A673 (cell line): ENCODE results near the gene PSTPIP2. TPM values are rescaled to one million over a fixed set of nuclear protein-coding genes. Genes with fewer than 3 reads are reported as not detected.
"Not testable (repeated sequence)": the region's sequence is repeated elsewhere in the genome, so short reads cannot be mapped to it uniquely, and the experiment has no call there.

Experiments used
- BruUV-seq: library from RNA; stranded (reverse); fragments of 400-500 nt; replicated peaks from 2 replicates; lab custom pipeline; 2021; lab: Mats Ljungman, UMichigan
- CTCF ChIA-PET: fragments of 300-600 bp; sonication (Branson Sonifier 250); formaldehyde crosslinking; loops from one replicate; lab custom pipeline; 2022; ENCODE audit warnings: antibody characterized with exemption; lab: Charles Lee
- POLR2A ChIA-PET: fragments of 300-600 bp; sonication (Branson Sonifier 250); formaldehyde crosslinking; loops from one replicate; lab custom pipeline; 2022; ENCODE audit warnings: antibody characterized with exemption; ENCODE audit not compliant: low non-redundant PET; lab: Charles Lee
- DNase-seq: peaks from one replicate; pipeline ENCODE4 v3.0.0-alpha.2; 2015; ENCODE audit warnings: low spot score
- H3K27ac ChIP-seq: fragments of 200-600 bp; sonication (generic); 2 replicates; pipeline ENCODE4 v1.5.1; 2016; ENCODE audit warnings: mixed run types, low read depth, mild to moderate bottlenecking, mixed read lengths, antibody characterized with exemption, low read length; ENCODE audit not compliant: poor library complexity, severe bottlenecking
- H3K27me3 ChIP-seq: fragments of 200-600 bp; sonication (generic); replicated peaks from 2 replicates; pipeline ENCODE4 v1.6.1; 2017; ENCODE audit warnings: mixed run types, low read depth, mild to moderate bottlenecking, mixed read lengths, antibody characterized with exemption, low read length; ENCODE audit not compliant: insufficient read depth, poor library complexity
- H3K36me3 ChIP-seq: fragments of 200-600 bp; sonication (generic); 2 replicates; pipeline ENCODE4 v1.6.1; 2016; ENCODE audit warnings: mixed run types, mild to moderate bottlenecking, mixed read lengths, antibody characterized with exemption, low read length; ENCODE audit not compliant: insufficient read depth, poor library complexity, severe bottlenecking
- H3K4me1 ChIP-seq: fragments of 200-600 bp; sonication (generic); 2 replicates; pipeline ENCODE4 v1.6.1; 2017; ENCODE audit warnings: mixed run types, mild to moderate bottlenecking, mixed read lengths, antibody characterized with exemption, low read length; ENCODE audit not compliant: insufficient read depth, poor library complexity, severe bottlenecking
- H3K4me3 ChIP-seq: fragments of 200-600 bp; sonication (generic); 2 replicates; pipeline ENCODE4 v1.5.1; 2016; ENCODE audit warnings: low read depth, mixed run types, mild to moderate bottlenecking, mixed read lengths, low read length; ENCODE audit not compliant: poor library complexity, severe bottlenecking
- H3K9me3 ChIP-seq: fragments of 200-600 bp; sonication (generic); 2 replicates; pipeline ENCODE4 v1.6.1; 2016; ENCODE audit warnings: mixed run types, low read depth, mild to moderate bottlenecking, mixed read lengths, antibody characterized with exemption, low read length; ENCODE audit not compliant: poor library complexity, severe bottlenecking
- CTCF ChIP-seq: fragments of 300-800, 200-600 bp; sonication (generic); conservative IDR thresholded peaks from 2 replicates; pipeline ENCODE4 v1.5.1; 2017; ENCODE audit warnings: low read depth, mild to moderate bottlenecking, antibody characterized with exemption, low read length, moderate library complexity, mixed read lengths
- EZH2 ChIP-seq: fragments of 200-600 bp; sonication (generic); IDR thresholded peaks from 2 replicates; pipeline ENCODE4 v1.6.1; 2017; ENCODE audit warnings: borderline replicate concordance, low read depth, mild to moderate bottlenecking, mixed read lengths, antibody characterized with exemption, low read length; ENCODE audit not compliant: poor library complexity, severe bottlenecking
- intact Hi-C: fragments of 100-400 bp; cut with micrococcal nuclease; formaldehyde crosslinking; loops from one replicate; pipeline ENCODE4 v1.10.0; 2022; ENCODE audit not compliant: unreplicated experiment
- total RNA-seq: library from RNA; stranded (reverse); gene quantifications from 2 replicates; pipeline ENCODE4 v1.2.3, GENCODE V29; 2021

Gene PSTPIP2
- total RNA-seq, 1 experiment from 2014 or later: 5.7 TPM

- no peaks in the 10 kb centered on the region for H3K27me3 ChIP-seq
- TF ChIP-seq CTCF (no peak), EZH2 (no peak)
- no peaks in the 10 kb centered on the region for H3K36me3 ChIP-seq
- H3K4me3 ChIP-seq: no peak overlapping the region
- no peak overlapping the region for H3K27ac ChIP-seq
- intact Hi-C loops: no loop called here
- no peaks in the 10 kb centered on the region for H3K9me3 ChIP-seq
- DNase-seq: no peak
- H3K4me1 ChIP-seq: no peaks in the 10 kb centered on the region
- ChIA-PET POLR2A (no interaction called here), CTCF (no interaction called here)
- no TSS peak for BruUV-seq
Measured at GRCh38 chr18:46048641-46049040, 23.4 kb downstream of the PSTPIP2 start.

GRCh38 chr18:46047369-46047768, 24.7 kb downstream of the PSTPIP2 start:
- H3K36me3 ChIP-seq, H3K27ac ChIP-seq, POLR2A ChIA-PET, H3K4me3 ChIP-seq, BruUV-seq, H3K9me3 ChIP-seq, DNase-seq, intact Hi-C loops, H3K4me1 ChIP-seq, H3K27me3 ChIP-seq, CTCF ChIA-PET: not testable (repeated sequence)

GRCh38 chr18:46046688-46047087, 25.4 kb downstream of the PSTPIP2 start:
- no TSS peak for BruUV-seq

More at GRCh38 chr18:46046688-46047087, 25.4 kb downstream of the PSTPIP2 start:
- H3K9me3 ChIP-seq: no peaks in the 10 kb centered on the region
- ChIA-PET CTCF (no interaction called here), POLR2A (no interaction called here)
- TF ChIP-seq CTCF (no peak), EZH2 (no peak)
- H3K4me3 ChIP-seq: no peak overlapping the region
- DNase-seq: no peak
- no peaks in the 10 kb centered on the region for H3K36me3 ChIP-seq
- no peak overlapping the region for H3K27ac ChIP-seq
- H3K27me3 ChIP-seq: no peaks in the 10 kb centered on the region
- intact Hi-C loops: no loop called here
- no peaks in the 10 kb centered on the region for H3K4me1 ChIP-seq
